ENCODE measurements around the gene HMGCLL1.

Gene HMGCLL1

DNA sequence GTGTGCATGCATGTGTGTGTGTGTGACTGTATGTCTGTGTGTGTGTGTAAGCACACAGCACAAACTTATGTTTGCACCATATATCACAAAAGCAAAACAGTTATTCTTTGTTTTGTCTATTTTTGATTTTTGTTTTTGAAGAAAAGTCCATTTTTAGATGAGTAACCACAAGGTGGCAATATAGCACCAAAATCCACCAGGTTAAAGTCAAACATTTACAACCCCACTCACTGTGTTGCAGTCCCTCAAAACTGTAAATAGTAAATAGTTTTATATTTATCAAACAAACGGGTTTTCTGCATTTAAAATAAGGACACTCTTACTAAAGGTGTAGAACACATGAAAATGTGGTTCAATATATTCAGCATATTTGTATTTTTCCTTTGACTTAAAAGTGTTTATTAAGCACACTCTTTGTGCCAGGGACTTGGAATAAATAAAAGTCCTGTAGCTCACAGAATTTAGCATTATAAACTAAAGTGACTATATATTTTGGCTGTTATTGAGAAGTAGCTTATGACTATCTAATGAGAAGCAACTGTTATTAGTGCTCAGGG, 133.3 kb downstream of the HMGCLL1 start:
- TF ChIP-seq, protein P1, sequence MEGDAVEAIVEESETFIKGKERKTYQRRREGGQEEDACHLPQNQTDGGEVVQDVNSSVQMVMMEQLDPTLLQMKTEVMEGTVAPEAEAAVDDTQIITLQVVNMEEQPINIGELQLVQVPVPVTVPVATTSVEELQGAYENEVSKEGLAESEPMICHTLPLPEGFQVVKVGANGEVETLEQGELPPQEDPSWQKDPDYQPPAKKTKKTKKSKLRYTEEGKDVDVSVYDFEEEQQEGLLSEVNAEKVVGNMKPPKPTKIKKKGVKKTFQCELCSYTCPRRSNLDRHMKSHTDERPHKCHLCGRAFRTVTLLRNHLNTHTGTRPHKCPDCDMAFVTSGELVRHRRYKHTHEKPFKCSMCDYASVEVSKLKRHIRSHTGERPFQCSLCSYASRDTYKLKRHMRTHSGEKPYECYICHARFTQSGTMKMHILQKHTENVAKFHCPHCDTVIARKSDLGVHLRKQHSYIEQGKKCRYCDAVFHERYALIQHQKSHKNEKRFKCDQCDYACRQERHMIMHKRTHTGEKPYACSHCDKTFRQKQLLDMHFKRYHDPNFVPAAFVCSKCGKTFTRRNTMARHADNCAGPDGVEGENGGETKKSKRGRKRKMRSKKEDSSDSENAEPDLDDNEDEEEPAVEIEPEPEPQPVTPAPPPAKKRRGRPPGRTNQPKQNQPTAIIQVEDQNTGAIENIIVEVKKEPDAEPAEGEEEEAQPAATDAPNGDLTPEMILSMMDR (IDR thresholded peaks at IDR 0.05) = peak; percentile 58

DNA sequence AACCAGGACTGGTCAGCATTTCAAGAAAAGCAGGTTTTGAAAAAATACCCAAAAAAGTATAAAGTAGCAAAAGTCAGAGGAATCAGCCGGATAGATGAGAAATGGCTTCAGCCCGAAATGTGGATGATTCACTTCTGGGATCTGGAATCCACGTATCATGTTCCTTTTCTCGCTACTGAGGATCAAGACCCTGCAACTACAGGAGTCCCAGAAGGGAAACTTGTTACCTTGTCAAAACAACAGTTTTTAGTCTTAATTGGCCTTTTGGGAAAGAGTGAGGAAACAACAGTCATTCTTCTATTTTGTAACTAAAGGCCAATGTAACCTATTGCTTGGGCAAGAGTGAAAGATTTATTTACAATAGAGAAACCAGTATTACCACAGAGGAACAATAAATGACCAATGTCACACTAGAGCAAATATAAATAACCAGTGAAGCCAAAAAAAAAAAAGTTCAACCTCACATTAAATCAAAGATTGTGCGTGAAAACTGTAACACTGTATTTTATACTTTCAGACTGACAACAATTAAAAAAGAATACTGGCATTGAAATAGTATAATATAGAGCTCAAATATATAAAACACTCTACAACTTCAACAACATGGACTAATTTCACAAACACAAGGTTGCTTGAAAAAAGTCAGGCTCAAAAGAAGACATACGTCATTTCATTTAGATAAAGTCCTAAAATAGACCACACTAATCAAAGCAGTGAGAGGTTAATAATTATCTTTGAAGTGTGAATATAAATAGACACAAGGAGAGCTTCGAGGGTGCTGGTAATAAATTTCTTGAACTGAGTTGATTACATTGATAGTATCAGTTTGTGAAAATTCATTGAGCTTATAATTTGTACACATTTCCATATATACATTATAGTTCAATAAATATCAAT, 135.5 kb downstream of the HMGCLL1 start:
- TF ChIP-seq, protein P1 (IDR thresholded peaks at IDR 0.05) = no peak

DNA sequence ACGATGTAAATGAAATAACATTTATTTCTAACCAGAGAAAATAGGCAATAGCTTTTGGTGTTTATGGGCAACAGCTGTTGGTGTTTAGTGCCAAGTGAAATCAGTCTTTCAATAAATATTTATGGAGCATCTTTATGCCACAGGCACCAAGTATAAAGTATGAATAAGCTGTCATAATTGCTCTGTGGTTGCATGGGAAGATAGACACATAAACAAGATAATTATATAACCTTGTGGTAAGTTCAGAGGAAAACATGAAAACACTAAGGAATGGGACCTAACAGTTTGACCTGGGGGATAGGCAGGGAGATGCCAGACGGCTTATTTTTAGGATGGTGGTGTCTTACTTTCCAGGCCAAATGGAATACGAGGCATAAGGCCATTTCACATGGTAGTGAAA, 140.8 kb downstream of the HMGCLL1 start:
- TF ChIP-seq, protein P1 (IDR thresholded peaks at IDR 0.05) = no peak

DNA sequence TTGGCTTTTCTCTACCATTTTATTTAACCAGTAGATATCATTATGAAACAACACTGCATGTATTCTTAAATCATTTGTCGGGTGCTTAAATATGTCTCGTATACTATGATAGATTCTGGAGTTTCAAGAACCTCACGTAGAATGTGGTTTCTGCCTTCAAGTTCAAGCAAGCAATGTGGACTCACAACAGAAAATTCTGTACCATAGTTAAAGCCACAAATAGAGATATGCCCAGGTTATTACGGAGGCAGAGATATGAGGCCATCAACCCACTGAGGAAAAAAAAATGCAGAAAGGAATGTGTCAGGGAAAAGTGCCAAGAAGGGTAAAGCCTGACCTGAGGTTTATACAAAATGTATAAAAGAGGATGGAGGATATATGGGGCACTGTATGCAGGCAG, 141.9 kb downstream of the HMGCLL1 start:
- TF ChIP-seq, protein P1 (IDR thresholded peaks at IDR 0.05) = no peak

DNA sequence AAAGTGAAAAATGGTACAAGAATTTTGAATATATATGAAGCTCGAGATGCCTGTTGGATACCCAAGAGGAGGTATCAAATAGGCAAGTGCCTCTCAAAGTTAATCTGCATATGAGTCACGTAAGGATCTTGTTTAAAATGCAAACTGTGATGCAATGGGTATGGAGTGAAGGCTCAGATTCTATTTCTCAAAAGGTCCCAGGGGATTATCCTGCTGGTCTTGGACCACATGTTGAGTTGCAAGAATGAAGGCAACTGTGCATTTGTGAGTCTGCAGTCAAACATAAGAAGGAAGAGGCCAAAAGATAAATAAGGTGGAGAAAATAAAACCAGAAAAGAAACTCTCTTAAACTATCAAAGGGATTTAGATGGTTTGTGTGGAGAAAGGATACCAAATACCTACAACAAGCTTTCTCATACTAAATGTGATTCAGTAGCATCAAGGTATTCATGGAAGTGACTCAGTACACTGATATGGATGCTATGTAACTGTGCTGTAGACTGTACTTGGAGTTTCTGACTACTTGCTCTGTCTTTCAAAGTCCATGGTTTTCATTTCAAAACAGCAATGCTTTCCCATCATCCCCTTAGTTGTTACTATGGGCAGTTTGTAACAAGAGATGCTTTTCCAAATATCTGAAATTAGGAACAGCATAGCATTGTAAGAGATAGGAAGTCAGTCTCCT, 145.4 kb downstream of the HMGCLL1 start:
- TF ChIP-seq, protein P1 (IDR thresholded peaks at IDR 0.05) = no peak

DNA sequence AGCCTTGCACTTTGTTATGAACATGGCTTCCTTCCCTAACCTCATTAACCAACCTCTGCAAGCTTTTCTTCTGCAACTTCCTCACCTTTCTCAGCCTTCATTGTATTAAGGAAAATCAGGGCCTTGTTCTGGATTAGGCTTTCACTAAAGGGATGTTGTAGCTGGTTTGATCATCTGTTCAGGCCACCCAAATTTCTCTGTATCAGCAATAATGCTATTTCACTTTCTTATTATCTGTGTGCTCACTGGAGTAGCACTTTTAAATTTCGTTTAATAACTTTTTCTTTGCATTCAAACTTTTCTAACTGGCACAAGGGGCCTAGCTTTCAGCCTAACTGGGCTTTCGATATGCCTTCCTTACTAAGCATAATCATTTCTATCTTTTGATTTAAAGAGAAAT, 155.1 kb downstream of the HMGCLL1 start:
- TF ChIP-seq, protein P1 (IDR thresholded peaks at IDR 0.05) = no peak

DNA sequence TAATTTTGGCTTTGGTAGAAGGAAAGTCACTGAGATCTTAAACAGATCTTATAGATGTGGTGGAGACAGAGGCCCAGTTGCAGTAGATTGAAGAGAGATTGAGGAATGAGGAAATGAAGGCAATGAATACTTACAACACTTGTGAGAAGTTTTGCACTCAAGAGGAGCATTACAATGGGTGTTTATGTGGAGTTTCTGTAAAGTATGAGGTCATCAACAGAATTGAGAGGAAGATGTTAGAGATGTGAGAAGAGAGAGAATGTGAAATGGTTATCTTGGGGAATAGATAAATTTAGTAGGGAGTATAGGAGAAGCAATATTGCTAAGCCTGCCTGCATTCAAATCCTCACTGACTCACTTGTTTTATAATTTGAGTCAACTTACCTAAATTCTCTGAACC, 168.3 kb downstream of the HMGCLL1 start:
- TF ChIP-seq, protein P1 (IDR thresholded peaks at IDR 0.05) = no peak
